H9 (cell line): Measurements from ENCODE around the gene IL3. TPM values are rescaled to one million over a fixed set of nuclear protein-coding genes. Genes with fewer than 3 reads are reported as not detected.
A peak's percentile ranks its signal among the peaks of the same experiment; 100 is the strongest.

ENCODE experiments used
- DNase-seq: peaks from one replicate; pipeline ENCODE4 v3.0.0-alpha.2; 2017
- H2AFZ ChIP-seq: one replicate; pipeline ENCODE4 v1.6.1; 2013; ENCODE audit warnings: mild to moderate bottlenecking, low read length, control low read depth, moderate library complexity
- H2AK5ac ChIP-seq: 2 replicates; pipeline ENCODE4 v1.6.1; 2013; ENCODE audit warnings: low read length, control low read depth, mixed read lengths; ENCODE audit not compliant: insufficient read length
- H2BK120ac ChIP-seq: one replicate; pipeline ENCODE4 v1.6.1; 2013; ENCODE audit warnings: low read depth, mild to moderate bottlenecking, low read length, control low read depth, inconsistent platforms; ENCODE audit not compliant: poor library complexity, severe bottlenecking
- H2BK12ac ChIP-seq: 2 replicates; pipeline ENCODE4 v1.6.1; 2013; ENCODE audit warnings: low read length, control low read depth, mixed read lengths, low read depth; ENCODE audit not compliant: insufficient read length
- H2BK15ac ChIP-seq: 2 replicates; pipeline ENCODE4 v1.6.1; 2013; ENCODE audit warnings: low read depth, low read length, control low read depth
- H2BK20ac ChIP-seq: one replicate; pipeline ENCODE4 v1.6.1; 2013; ENCODE audit warnings: low read depth, mild to moderate bottlenecking, low read length, control low read depth, inconsistent platforms; ENCODE audit not compliant: poor library complexity, severe bottlenecking
- H2BK5ac ChIP-seq: 2 replicates; pipeline ENCODE4 v1.6.1; 2013; ENCODE audit warnings: low read length, control low read depth, mixed read lengths; ENCODE audit not compliant: insufficient read length
- H3K14ac ChIP-seq: 2 replicates; pipeline ENCODE4 v1.6.1; 2013; ENCODE audit warnings: low read length, control low read depth; ENCODE audit not compliant: insufficient read depth
- H3K18ac ChIP-seq: 2 replicates; pipeline ENCODE4 v1.6.1; 2013; ENCODE audit warnings: low read depth, mild to moderate bottlenecking, mixed read lengths, low read length, control low read depth; ENCODE audit not compliant: insufficient read length
- H3K23ac ChIP-seq: 2 replicates; pipeline ENCODE4 v1.6.1; 2013; ENCODE audit warnings: low read length, control low read depth, mixed read lengths, low read depth; ENCODE audit not compliant: insufficient read length
- H3K23me2 ChIP-seq: 2 replicates; pipeline ENCODE4 v1.6.1; 2013; ENCODE audit warnings: low read depth, mild to moderate bottlenecking, mixed read lengths, low read length, control low read depth; ENCODE audit not compliant: insufficient read length, poor library complexity, severe bottlenecking
- H3K27ac ChIP-seq: 2 replicates; pipeline ENCODE4 v1.5.1; 2013; ENCODE audit warnings: low read length, control low read depth, mixed read lengths, low read depth; ENCODE audit not compliant: insufficient read length
- H3K27me3 ChIP-seq: 2 replicates; pipeline ENCODE4 v1.6.1; 2013; ENCODE audit warnings: low read length, control low read depth, inconsistent platforms; ENCODE audit not compliant: insufficient read depth
- H3K4ac ChIP-seq: 2 replicates; pipeline ENCODE4 v1.6.1; 2013; ENCODE audit warnings: low read depth, mild to moderate bottlenecking, control low read depth, inconsistent platforms, low read length, moderate library complexity
- H3K4me1 ChIP-seq: 2 replicates; pipeline ENCODE4 v1.6.1; 2013; ENCODE audit warnings: low read length, control low read depth, inconsistent platforms; ENCODE audit not compliant: insufficient read depth
- H3K4me2 ChIP-seq: 2 replicates; pipeline ENCODE4 v1.6.1; 2013; ENCODE audit warnings: low read length, control low read depth, mixed read lengths; ENCODE audit not compliant: insufficient read length, insufficient read depth
- H3K56ac ChIP-seq: 2 replicates; pipeline ENCODE4 v1.6.1; 2013; ENCODE audit warnings: low read depth, mild to moderate bottlenecking, mixed read lengths, low read length, control low read depth; ENCODE audit not compliant: insufficient read length
- H3K79me1 ChIP-seq: 2 replicates; pipeline ENCODE4 v1.6.1; 2013; ENCODE audit warnings: low read depth, mild to moderate bottlenecking, moderate library complexity, low read length, control low read depth, inconsistent platforms; ENCODE audit not compliant: insufficient read depth, poor library complexity, severe bottlenecking
- H3K79me2 ChIP-seq: 2 replicates; pipeline ENCODE4 v1.6.1; 2013; ENCODE audit warnings: low read length, control low read depth, inconsistent platforms; ENCODE audit not compliant: insufficient read depth
- H3K9ac ChIP-seq: 2 replicates; pipeline ENCODE4 v1.6.1; 2013; ENCODE audit warnings: low read length, control low read depth, mixed read lengths; ENCODE audit not compliant: insufficient read length; ENCODE audit errors: extremely low read depth
- H3K9me3 ChIP-seq: one replicate; pipeline ENCODE4 v1.6.1; 2013; ENCODE audit warnings: low read depth, low read length, inconsistent platforms; ENCODE audit not compliant: control insufficient read depth
- H3T11ph ChIP-seq: one replicate; pipeline ENCODE4 v1.6.1; 2013; ENCODE audit warnings: mild to moderate bottlenecking, low read length, control low read depth, inconsistent platforms
- H4K20me1 ChIP-seq: one replicate; pipeline ENCODE4 v1.6.1; 2013; ENCODE audit not compliant: control insufficient read depth, insufficient read length, insufficient read depth
- H4K5ac ChIP-seq: 2 replicates; pipeline ENCODE4 v1.6.1; 2013; ENCODE audit warnings: low read depth, mild to moderate bottlenecking, mixed read lengths, low read length, control low read depth; ENCODE audit not compliant: insufficient read length
- H4K8ac ChIP-seq: replicated peaks from 2 replicates; pipeline ENCODE4 v1.6.1; 2013; ENCODE audit warnings: low read length, control low read depth, mixed read lengths, low read depth; ENCODE audit not compliant: insufficient read length
- H4K91ac ChIP-seq: 2 replicates; pipeline ENCODE4 v1.6.1; 2013; ENCODE audit warnings: low read depth, mild to moderate bottlenecking, moderate library complexity, mixed read lengths, low read length, control low read depth; ENCODE audit not compliant: insufficient read length
- H3K27ac Mint-ChIP-seq, 3 experiments: 2 replicates in 2 of 3; 3 replicates in 1 of 3; pipeline ENCODE4 v1.8.0; 2020 to 2021; ENCODE audit warnings: mixed read lengths in 3 of 3, mild to moderate bottlenecking in 1 of 3, moderate library complexity in 1 of 3
- H3K27me3 Mint-ChIP-seq: 2 replicates; pipeline ENCODE4 v1.8.0; 2021; ENCODE audit warnings: low read depth, mild to moderate bottlenecking, moderate library complexity, mixed read lengths
- H3K36me3 Mint-ChIP-seq, 3 experiments: 2 replicates in 2 of 3; 3 replicates in 1 of 3; pipeline ENCODE4 v1.8.0; 2020 to 2021; ENCODE audit warnings: low read depth in 3 of 3, mixed read lengths in 3 of 3; ENCODE audit not compliant: insufficient read depth in 1 of 3
- H3K4me1 Mint-ChIP-seq, 2 experiments: 2 replicates each; pipeline ENCODE4 v1.8.0; 2020; ENCODE audit warnings: mixed read lengths in 2 of 2
- H3K4me3 Mint-ChIP-seq, 2 experiments: 2 replicates in 1 of 2; 3 replicates in 1 of 2; pipeline ENCODE4 v1.8.0; 2020 to 2021; ENCODE audit warnings: mild to moderate bottlenecking in 2 of 2, mixed read lengths in 2 of 2, moderate library complexity in 1 of 2
- H3K9me3 Mint-ChIP-seq, 2 experiments: 2 replicates in 1 of 2; 3 replicates in 1 of 2; pipeline ENCODE4 v1.8.0; 2020; ENCODE audit warnings: mild to moderate bottlenecking in 2 of 2, mixed read lengths in 2 of 2, moderate library complexity in 1 of 2
- WGBS: extraction: QIAGEN DNeasy Blood & Tissue Kit; methylation state at CpG from one replicate; pipeline ENCODE4 v1.1.7; 2013; ENCODE audit warnings: missing lambda C conversion rate, low lambda C conversion rate, mixed read lengths; ENCODE audit not compliant: insufficient read length; ENCODE audit errors: extremely low coverage; 5-methylcytosine and 5-hydroxymethylcytosine counted together
- total RNA-seq: library from RNA; stranded (reverse); gene quantifications from 2 replicates; pipeline ENCODE4 v1.2.1, GENCODE V29; 2021
- TF ChIP-seq, protein P1 (sequence below): fragments of 200-600 bp; sonication (generic); conservative IDR thresholded peaks from 3 replicates; pipeline ENCODE4 v1.8.0; 2021; ENCODE audit warnings: antibody characterized with exemption, mild to moderate bottlenecking

IL3 gene
- total RNA-seq, 1 experiment from 2014 or later: not detected

DNA sequence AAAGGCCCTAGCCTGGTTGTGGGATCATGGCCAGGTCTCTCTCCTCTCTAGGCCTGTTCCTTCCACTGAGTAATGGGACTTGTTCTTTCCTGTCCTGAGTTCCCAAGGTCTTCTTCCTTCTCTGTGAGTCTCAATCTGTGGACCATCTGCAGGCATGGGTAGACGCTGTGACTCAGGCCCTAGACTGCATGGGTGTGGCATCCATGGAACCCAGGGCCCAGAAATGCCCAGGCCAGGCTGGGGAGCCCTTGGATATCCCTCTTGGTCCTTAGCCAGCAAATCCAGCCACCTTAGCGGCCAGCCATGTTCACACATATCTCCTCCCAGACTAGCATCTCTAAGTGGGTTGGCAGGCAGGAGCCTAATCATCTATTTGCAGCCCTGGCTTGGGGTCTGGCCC is 46.7 kb upstream of the IL3 start:
- Histone ChIP-seq H3K14ac (no peak overlapping the region), H4K20me1 (no peaks in the 10 kb centered on the region), H2BK15ac (no peak overlapping the region), H3K27me3 (peaks cover 3% of the 10 kb centered on the region; the same call in 1 of the 2 replicates), H3K9me3 (no peaks in the 10 kb centered on the region), H2BK5ac (no peak overlapping the region), H3K4me2 (no peak overlapping the region), H3K4ac (no peak overlapping the region), H4K8ac (no peak overlapping the region), H3K79me2 (no peaks in the 10 kb centered on the region), H2AFZ (no peak overlapping the region), H2BK120ac (no peak overlapping the region), H3K79me1 (no peaks in the 10 kb centered on the region), H3K56ac (no peak overlapping the region), H2BK20ac (no peak overlapping the region), H2AK5ac (no peak overlapping the region), H3K9ac (no peak overlapping the region), H3K23ac (no peak overlapping the region), H4K91ac (no peak overlapping the region), H3T11ph (no peak overlapping the region), H3K27ac (no peak overlapping the region), H4K5ac (no peak overlapping the region), H3K4me1 (peaks cover 4% of the 10 kb centered on the region; the same call in 1 of the 2 replicates), H3K18ac (no peak overlapping the region), H3K23me2 (peaks cover 7% of the 10 kb centered on the region), H2BK12ac (no peak overlapping the region)
- no CpG with 5 or more reads among the region's 2 CpGs for WGBS
- peak; percentile 8 for DNase-seq
- no peaks in the 10 kb centered on the region; a peak in 1 of 7 replicates for H3K36me3 Mint-ChIP-seq
- TF ChIP-seq, protein P1, sequence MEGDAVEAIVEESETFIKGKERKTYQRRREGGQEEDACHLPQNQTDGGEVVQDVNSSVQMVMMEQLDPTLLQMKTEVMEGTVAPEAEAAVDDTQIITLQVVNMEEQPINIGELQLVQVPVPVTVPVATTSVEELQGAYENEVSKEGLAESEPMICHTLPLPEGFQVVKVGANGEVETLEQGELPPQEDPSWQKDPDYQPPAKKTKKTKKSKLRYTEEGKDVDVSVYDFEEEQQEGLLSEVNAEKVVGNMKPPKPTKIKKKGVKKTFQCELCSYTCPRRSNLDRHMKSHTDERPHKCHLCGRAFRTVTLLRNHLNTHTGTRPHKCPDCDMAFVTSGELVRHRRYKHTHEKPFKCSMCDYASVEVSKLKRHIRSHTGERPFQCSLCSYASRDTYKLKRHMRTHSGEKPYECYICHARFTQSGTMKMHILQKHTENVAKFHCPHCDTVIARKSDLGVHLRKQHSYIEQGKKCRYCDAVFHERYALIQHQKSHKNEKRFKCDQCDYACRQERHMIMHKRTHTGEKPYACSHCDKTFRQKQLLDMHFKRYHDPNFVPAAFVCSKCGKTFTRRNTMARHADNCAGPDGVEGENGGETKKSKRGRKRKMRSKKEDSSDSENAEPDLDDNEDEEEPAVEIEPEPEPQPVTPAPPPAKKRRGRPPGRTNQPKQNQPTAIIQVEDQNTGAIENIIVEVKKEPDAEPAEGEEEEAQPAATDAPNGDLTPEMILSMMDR: no peak
- H3K4me3 Mint-ChIP-seq: no peak overlapping the region
- no peak overlapping the region for H3K27ac Mint-ChIP-seq
- H3K9me3 Mint-ChIP-seq: no peaks in the 10 kb centered on the region; a peak in 1 of 5 replicates
- peaks cover 42% of the 10 kb centered on the region for H3K27me3 Mint-ChIP-seq
- peaks cover 12 to 23% of the 10 kb centered on the region in 2 experiments for H3K4me1 Mint-ChIP-seq
